Motor neuron (in vitro differentiated cells): ENCODE results near the gene RALGPS1. TPM values are rescaled to one million over a fixed set of nuclear protein-coding genes. Genes with fewer than 3 reads are reported as not detected.

ENCODE experiments used
- ATAC-seq, 8 experiments: fragments of 200-7000 bp; cut with Tn5 transposase; replicated peaks in 6 of 8; 2 replicates each; pipeline ENCODE4 v1.8.0; 2021; ENCODE audit warnings: mild to moderate bottlenecking in 8 of 8, moderate library complexity in 8 of 8
- H3K27ac ChIP-seq, 2 donors: fragments of 250-450 bp; sonication (Bioruptor Pico); 2 replicates each; pipeline ENCODE4 v1.9.0; 2021; ENCODE audit warnings: antibody characterized with exemption in 2 of 2, mild to moderate bottlenecking in 2 of 2, moderate library complexity in 1 of 2
- H3K4me1 ChIP-seq, 2 donors: fragments of 250-450 bp; sonication (Bioruptor Pico); replicated peaks in 1 of 2; 2 replicates each; pipeline ENCODE4 v1.6.1; 2021; ENCODE audit warnings: antibody characterized with exemption in 2 of 2, mild to moderate bottlenecking in 2 of 2, moderate library complexity in 1 of 2
- H3K4me3 ChIP-seq, 5 donors: fragments of 250-450 bp; sonication (Bioruptor Pico); 2 replicates each; pipeline ENCODE4 v1.9.0; 2021; ENCODE audit warnings: antibody characterized with exemption in 5 of 5, mild to moderate bottlenecking in 5 of 5, moderate library complexity in 4 of 5
- WGBS, 10 experiments: fragments of 450-650 bp; shearing (Covaris generic); methylation state at CpG; one replicate each; pipeline ENCODE4 v1.0.0; 2022; 5-methylcytosine and 5-hydroxymethylcytosine counted together
- in situ Hi-C, 9 experiments: fragments of 400-800 bp; cut with MboI; loops; one replicate each; pipeline ENCODE4 v1.15.0; 2021; ENCODE audit warnings: low sequenced_read_pairs in 9 of 9, low pct_unique_long_range_greater_than_20kb in 2 of 9; ENCODE audit not compliant: unreplicated experiment in 9 of 9
- total RNA-seq, 8 experiments: library from RNA; unstranded; fragments of 300-600 nt; gene quantifications; 2 replicates each; pipeline versions ENCODE4 v1.2.3 to v1.2.4, GENCODE V29; 2022

RALGPS1 gene
- total RNA-seq, 8 experiments from 2014 or later = 4.3 to 29.6 (median 17.3) TPM

- Histone ChIP-seq H3K4me3 (no peak overlapping the region), H3K27ac (no peak overlapping the region), H3K4me1 (peaks cover 6 to 16% of the 10 kb centered on the region in 2 donors)
- 62 to 100% (median 96%) methylated on average over 1 to 4 of the region's 5 CpGs; no CpG with 5 or more reads in 2 of the 10 experiments for WGBS, 10 experiments
- ATAC-seq = no peak
- in situ Hi-C loops = loop anchor here in 1 of 9 experiments (25.0 kb wide), 1 partner anchor 152 kb away; no protein-coding TSS in a partner anchor
Measured at GRCh38 chr9:127114606-127115005, 200.0 kb downstream of the RALGPS1 start.

- 80 to 100% (median 100%) methylated on average over 1 to 3 of the region's 6 CpGs; no CpG with 5 or more reads in 5 of the 10 experiments for WGBS, 10 experiments
- in situ Hi-C loops = loop anchor here in 1 of 9 experiments (25.0 kb wide), 1 partner anchor 154 kb away; no protein-coding TSS in a partner anchor
- ATAC-seq = peak in 1 of 8 experiments; percentile 3
- peaks cover 6 to 17% of the 10 kb centered on the region in 2 donors for H3K4me1 ChIP-seq
- no peak overlapping the region for H3K4me3 ChIP-seq
- H3K27ac ChIP-seq = no peak overlapping the region
Measured at GRCh38 chr9:127116088-127116726, 201.6 kb downstream of the RALGPS1 start.

GRCh38 chr9:127116957-127117356 is 202.4 kb downstream of the RALGPS1 start:
- Histone ChIP-seq H3K4me3 (no peak overlapping the region), H3K4me1 (peaks cover 11 to 25% of the 10 kb centered on the region in 2 donors), H3K27ac (no peak overlapping the region)
- in situ Hi-C loops = loop anchor here in 1 of 9 experiments (25.0 kb wide), 1 partner anchor 155 kb away; no protein-coding TSS in a partner anchor
- peak in 5 of 8 experiments; percentile 4 to 69 (median 30) for ATAC-seq
- 57 to 100% (median 83%) methylated on average over 1 of the region's 2 CpGs; no CpG with 5 or more reads in 5 of the 10 experiments for WGBS, 10 experiments

- in situ Hi-C loops = loop anchor here in 1 of 9 experiments (25.0 kb wide), 1 partner anchor 156 kb away; no protein-coding TSS in a partner anchor
- no peak for ATAC-seq
- 77 to 100% (median 95%) methylated on average over 1 to 4 of the region's 4 CpGs; no CpG with 5 or more reads in 5 of the 10 experiments for WGBS, 10 experiments
Measured at GRCh38 chr9:127117801-127118200, 203.2 kb downstream of the RALGPS1 start.

GRCh38 chr9:127118597-127119319 is 204.2 kb downstream of the RALGPS1 start:
- no peak for ATAC-seq
- Histone ChIP-seq H3K4me1 (peaks cover 22 to 35% of the 10 kb centered on the region in 2 donors), H3K4me3 (no peak overlapping the region), H3K27ac (peak overlapping the region in 1 of 2 donors; percentile 16)
- WGBS, 10 experiments = 62 to 100% (median 89%) methylated on average over 1 to 7 of the region's 8 CpGs; no CpG with 5 or more reads in 1 of the 10 experiments
- in situ Hi-C loops = loop anchor here in 1 of 9 experiments (25.0 kb wide), 1 partner anchor 156 kb away; no protein-coding TSS in a partner anchor

More at GRCh38 chr9:127117801-127118200, 203.2 kb downstream of the RALGPS1 start:
- Histone ChIP-seq H3K27ac (no peak overlapping the region), H3K4me1 (peaks cover 19 to 29% of the 10 kb centered on the region in 2 donors), H3K4me3 (no peak overlapping the region)

- ATAC-seq = no peak
- in situ Hi-C loops = loop anchor here in 1 of 9 experiments (25.0 kb wide), 1 partner anchor 157 kb away; no protein-coding TSS in a partner anchor
- Histone ChIP-seq H3K27ac (no peak overlapping the region), H3K4me1 (peaks cover 22 to 35% of the 10 kb centered on the region in 2 donors), H3K4me3 (no peak overlapping the region)
- WGBS, 10 experiments = 57 to 98% (median 88%) methylated on average over 2 to 4 of the region's 4 CpGs; no CpG with 5 or more reads in 4 of the 10 experiments
Measured at GRCh38 chr9:127119320-127119709, 204.7 kb downstream of the RALGPS1 start.

- in situ Hi-C loops = loop anchor here in 1 of 9 experiments (25.0 kb wide), 1 partner anchor 159 kb away; no protein-coding TSS in a partner anchor
- peak in 3 of 8 experiments; percentile 1 to 2 (median 1) for ATAC-seq
- H3K4me3 ChIP-seq = peak overlapping the region in 4 of 5 donors; percentile 7 to 29 (median 26)
- H3K4me1 ChIP-seq = peaks cover 22 to 35% of the 10 kb centered on the region in 2 donors
- WGBS, 10 experiments = 0 to 33% (median 5%) methylated on average over 3 to 4 of the region's 20 CpGs; no CpG with 5 or more reads in 6 of the 10 experiments
- no peak overlapping the region for H3K27ac ChIP-seq
Measured at GRCh38 chr9:127121628-127122175, 207.1 kb downstream of the RALGPS1 start.

GRCh38 chr9:127122176-127123063 is 207.8 kb downstream of the RALGPS1 start, which contains the start of gene ANGPTL2:
Gene ANGPTL2, minus strand, starts transcription at chr9:127122635. Its CDS starts 13,904 bp downstream, at chr9:127108731.
- in situ Hi-C loops = loop anchor here in 1 of 9 experiments (25.0 kb wide), 1 partner anchor 160 kb away; no protein-coding TSS in a partner anchor
- Histone ChIP-seq H3K27ac (peak within 1 kb of the TSS in 1 of 2 donors; percentile 22), H3K4me1 (peaks cover 22 to 29% of the 10 kb centered on the region in 2 donors), H3K4me3 (peak within 1 kb of the TSS; percentile 3 to 29 (median 24))
- 0 to 8% methylated on average over 1 to 4 of the region's 43 CpGs; no CpG with 5 or more reads in 8 of the 10 experiments for WGBS, 10 experiments
- peak; percentile 81 to 94 (median 92) for ATAC-seq

- peaks cover 22 to 25% of the 10 kb centered on the region in 2 donors for H3K4me1 ChIP-seq
- 8 to 100% (median 65%) methylated on average over 1 to 5 of the region's 16 CpGs; no CpG with 5 or more reads in 3 of the 10 experiments for WGBS, 10 experiments
- H3K4me3 ChIP-seq = no peak overlapping the region
- no peak overlapping the region for H3K27ac ChIP-seq
- in situ Hi-C loops = loop anchor here in 1 of 9 experiments (25.0 kb wide), 1 partner anchor 161 kb away; no protein-coding TSS in a partner anchor
- ATAC-seq = no peak
Measured at GRCh38 chr9:127123064-127123890, 208.7 kb downstream of the RALGPS1 start.

- peaks cover 17 to 19% of the 10 kb centered on the region in 2 donors for H3K4me1 ChIP-seq
- no peak for ATAC-seq
- 93 to 95% methylated on average over 3 to 4 of the region's 7 CpGs; no CpG with 5 or more reads in 8 of the 10 experiments for WGBS, 10 experiments
- no peak overlapping the region for H3K27ac ChIP-seq
- H3K4me3 ChIP-seq = no peak overlapping the region
- in situ Hi-C loops = loop anchor here in 1 of 9 experiments (25.0 kb wide), 1 partner anchor 162 kb away; no protein-coding TSS in a partner anchor
Measured at GRCh38 chr9:127124111-127124531, 209.5 kb downstream of the RALGPS1 start.

GRCh38 chr9:127124792-127125191 is 210.2 kb downstream of the RALGPS1 start:
- H3K4me3 ChIP-seq = no peak overlapping the region
- no peak for ATAC-seq
- H3K27ac ChIP-seq = no peak overlapping the region
- in situ Hi-C loops = loop anchor here in 1 of 9 experiments (25.0 kb wide), 1 partner anchor 162 kb away; no protein-coding TSS in a partner anchor
- 60 to 100% (median 95%) methylated on average over 1 to 2 of the region's 2 CpGs; no CpG with 5 or more reads in 5 of the 10 experiments for WGBS, 10 experiments
- H3K4me1 ChIP-seq = peaks cover 17 to 19% of the 10 kb centered on the region in 2 donors
